IMR-90 (cell line): ENCODE results near the gene OR5T3. TPM values are rescaled to one million over a fixed set of nuclear protein-coding genes. Genes with fewer than 3 reads are reported as not detected.
"Not testable (repeated sequence)": the region's sequence is repeated elsewhere in the genome, so short reads cannot be mapped to it uniquely, and the experiment has no call there.

ENCODE experiments used
- ATAC-seq: fragments of 200-7000 bp; cut with Tn5 transposase; 2 replicates; pipeline ENCODE4 v1.9.1; 2020; ENCODE audit warnings: low read depth, mild to moderate bottlenecking, moderate library complexity
- BruUV-seq: library from RNA; stranded (reverse); fragments of 400-500 nt; replicated peaks from 2 replicates; lab custom pipeline; 2021; lab: Mats Ljungman, UMichigan
- CTCF ChIA-PET: fragments of 300-600 bp; formaldehyde crosslinking; extraction: SDS; loops from one replicate; lab custom pipeline; 2021; ENCODE audit warnings: antibody characterized with exemption; lab: Yijun Ruan, JAX
- POLR2A ChIA-PET: fragments of 300-600 bp; sonication (Branson Sonifier 250); formaldehyde crosslinking; loops from one replicate; lab custom pipeline; 2022; ENCODE audit warnings: antibody characterized with exemption; ENCODE audit not compliant: unreplicated experiment; lab: Charles Lee
- DNase-seq: peaks from one replicate; pipeline ENCODE4 v3.0.0; 2013
- H2AFZ ChIP-seq: replicated peaks from 2 replicates; pipeline ENCODE3; 2013; ENCODE audit warnings: low read length, mild to moderate bottlenecking; ENCODE audit not compliant: poor library complexity
- H2AK5ac ChIP-seq: 2 replicates; pipeline ENCODE4 v1.6.1; 2013; ENCODE audit warnings: low read depth, low read length, inconsistent platforms
- H2AK9ac ChIP-seq: replicated peaks from 2 replicates; pipeline ENCODE3; 2013; ENCODE audit warnings: mild to moderate bottlenecking, low read depth, low read length, moderate library complexity; ENCODE audit not compliant: poor library complexity
- H2BK120ac ChIP-seq: 2 replicates; pipeline ENCODE4 v1.6.1; 2013; ENCODE audit warnings: low read depth, low read length, inconsistent platforms
- H2BK15ac ChIP-seq: 3 replicates; pipeline ENCODE4 v1.6.1; 2013; ENCODE audit warnings: low read depth, low read length, inconsistent platforms
- H2BK20ac ChIP-seq: 2 replicates; pipeline ENCODE4 v1.6.1; 2013; ENCODE audit warnings: low read depth, mild to moderate bottlenecking, inconsistent platforms, low read length, moderate library complexity
- H2BK5ac ChIP-seq: 2 replicates; pipeline ENCODE4 v1.6.1; 2013; ENCODE audit warnings: mild to moderate bottlenecking, low read depth, low read length, inconsistent platforms; ENCODE audit not compliant: poor library complexity, severe bottlenecking
- H3K14ac ChIP-seq: replicated peaks from 2 replicates; pipeline ENCODE4 v1.6.1; 2013; ENCODE audit warnings: low read depth, low read length, inconsistent platforms
- H3K18ac ChIP-seq: 2 replicates; pipeline ENCODE4 v1.6.1; 2013; ENCODE audit warnings: low read depth, low read length, control low read depth
- H3K23ac ChIP-seq: 2 replicates; pipeline ENCODE4 v1.6.1; 2013; ENCODE audit warnings: low read depth, low read length, inconsistent platforms
- H3K27ac ChIP-seq: 2 replicates; pipeline ENCODE4 v1.5.1; 2013; ENCODE audit warnings: mild to moderate bottlenecking, control low read depth, low read length; ENCODE audit not compliant: insufficient read depth
- H3K27me3 ChIP-seq: 2 replicates; pipeline ENCODE4 v1.6.1; 2013; ENCODE audit warnings: low read length; ENCODE audit not compliant: control insufficient read depth, insufficient read depth
- H3K36me3 ChIP-seq: 2 replicates; pipeline ENCODE4 v1.6.1; 2013; ENCODE audit warnings: low read length, mixed read lengths; ENCODE audit not compliant: control insufficient read depth, insufficient read depth
- H3K4ac ChIP-seq: 2 replicates; pipeline ENCODE4 v1.6.1; 2013; ENCODE audit warnings: low read depth, low read length, inconsistent platforms
- H3K4me1 ChIP-seq: 2 replicates; pipeline ENCODE4 v1.6.1; 2013; ENCODE audit warnings: low read length, mixed read lengths; ENCODE audit not compliant: control insufficient read depth, insufficient read depth
- H3K4me2 ChIP-seq: 2 replicates; pipeline ENCODE4 v1.6.1; 2013; ENCODE audit warnings: low read depth, mild to moderate bottlenecking, control low read depth, low read length, moderate library complexity
- H3K4me3 ChIP-seq: 2 replicates; pipeline ENCODE4 v1.5.1; 2013; ENCODE audit warnings: low read depth, mild to moderate bottlenecking, control low read depth, low read length, moderate library complexity; ENCODE audit not compliant: insufficient read depth
- H3K56ac ChIP-seq: 2 replicates; pipeline ENCODE4 v1.6.1; 2013; ENCODE audit warnings: low read length, inconsistent platforms; ENCODE audit not compliant: insufficient read depth; ENCODE audit errors: extremely low read depth
- H3K79me1 ChIP-seq, 2 experiments: 2 replicates each; pipeline ENCODE4 v1.6.1; 2013; ENCODE audit warnings: low read length in 2 of 2, inconsistent platforms in 1 of 2, low read depth in 1 of 2
- H3K9ac ChIP-seq: 2 replicates; pipeline ENCODE4 v1.6.1; 2013; ENCODE audit warnings: low read depth, low read length, control low read depth
- H3K9me1 ChIP-seq: 2 replicates; pipeline ENCODE4 v1.6.1; 2013; ENCODE audit warnings: low read length, inconsistent platforms; ENCODE audit not compliant: insufficient read depth
- H3K9me3 ChIP-seq: 2 replicates; pipeline ENCODE4 v1.6.1; 2013; ENCODE audit warnings: low read length; ENCODE audit not compliant: control insufficient read depth, insufficient read depth
- H4K20me1 ChIP-seq: 2 replicates; pipeline ENCODE4 v1.6.1; 2013; ENCODE audit warnings: low read length, inconsistent platforms; ENCODE audit not compliant: insufficient read depth
- H4K5ac ChIP-seq: 2 replicates; pipeline ENCODE4 v1.6.1; 2013; ENCODE audit warnings: mild to moderate bottlenecking, low read depth, low read length, control low read depth
- H4K8ac ChIP-seq, 2 experiments: 2 replicates each; pipeline ENCODE4 v1.6.1; 2013; ENCODE audit warnings: low read depth in 2 of 2, low read length in 2 of 2, control low read depth in 1 of 2, inconsistent platforms in 1 of 2
- H4K91ac ChIP-seq: 2 replicates; pipeline ENCODE4 v1.6.1; 2013; ENCODE audit warnings: low read depth, low read length, inconsistent platforms; ENCODE audit not compliant: insufficient read depth
- MXI1 ChIP-seq: IDR thresholded peaks from 2 replicates; pipeline ENCODE4 v1.6.1; 2012; ENCODE audit warnings: low read depth, mild to moderate bottlenecking, low read length, moderate library complexity, borderline replicate concordance
- POLR2A ChIP-seq: IDR thresholded peaks from 2 replicates; pipeline ENCODE4 v1.6.1; 2012; ENCODE audit warnings: mild to moderate bottlenecking, low read depth, low read length
- WGBS, 2 experiments: methylation state at CpG; one replicate each; pipeline versions ENCODE4 v1.1.5 to v1.1.7; 2013; ENCODE audit warnings: missing lambda C conversion rate in 2 of 2; ENCODE audit not compliant: insufficient read length in 1 of 2; ENCODE audit errors: extremely low coverage in 2 of 2; 5-methylcytosine and 5-hydroxymethylcytosine counted together
- dilution Hi-C: fragments of 300-500 bp; cut with HindIII; formaldehyde crosslinking; loops from one replicate; pipeline ENCODE4 v1.14.3; 2018; ENCODE audit warnings: low sequenced_read_pairs; ENCODE audit not compliant: unreplicated experiment
- in situ Hi-C: fragments of 300-500 bp; cut with MboI; formaldehyde crosslinking; loops from 3 replicates; pipeline ENCODE4 v1.14.3; 2019; ENCODE audit warnings: low sequenced_read_pairs, inconsistent platforms, mixed read lengths
- intact Hi-C: fragments of 100-400 bp; cut with micrococcal nuclease; formaldehyde crosslinking; loops from 2 replicates; pipeline ENCODE4 v1.10.0; 2022
- polyA plus RNA-seq, 3 experiments: library from polyadenylated mRNA; depleted of rRNA; stranded (reverse); fragments of >200 nt; gene quantifications; 2 replicates each; pipeline ENCODE4 v1.2.3, GENCODE V29; 2012; ENCODE audit warnings: low replicate concordance in 1 of 3
- total RNA-seq: library from RNA; depleted of rRNA; stranded (reverse); fragments of >200 nt; gene quantifications from 2 replicates; pipeline ENCODE4 v1.2.3, GENCODE V29; 2012

OR5T3 gene
- total and polyA plus RNA-seq, 2 of the 4 experiments (the other 2 are of a cell fraction), result not detected

DNA sequence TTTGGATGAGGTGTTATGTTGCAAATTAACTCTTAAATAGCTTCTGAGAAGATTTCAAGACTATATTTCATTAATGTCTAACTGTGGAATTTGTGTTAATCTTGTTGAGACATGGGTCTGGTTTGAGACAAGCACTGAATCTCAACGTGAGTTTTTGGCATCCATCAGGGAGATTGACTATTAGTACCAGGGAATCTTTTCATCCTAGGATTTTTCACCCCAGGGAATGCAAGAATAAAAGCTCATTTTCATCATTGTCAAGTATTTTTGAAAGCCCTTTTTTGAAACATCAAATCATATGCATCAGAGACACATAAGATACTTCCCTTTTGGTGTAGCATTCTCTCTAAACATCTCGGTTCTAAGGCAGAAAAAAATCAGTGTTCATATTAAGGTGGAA lies 37.5 kb upstream of the OR5T3 start:
- H3K36me3 ChIP-seq, result no peaks in the 10 kb centered on the region
- H3K56ac ChIP-seq, result no peak overlapping the region
- no peak for ATAC-seq
- no peak overlapping the region for H2BK20ac ChIP-seq
- dilution Hi-C loops (no loop called here), intact Hi-C loops (no loop called here), in situ Hi-C loops (no loop called here)
- no peak overlapping the region for H2AK9ac ChIP-seq
- no peak overlapping the region for H3K4me3 ChIP-seq
- no peak overlapping the region for H3K18ac ChIP-seq
- no peaks in the 10 kb centered on the region for H3K79me1 ChIP-seq
- no peak for TF ChIP-seq POLR2A
- TF ChIP-seq MXI1, result no peak
- no peaks in the 10 kb centered on the region for H3K9me1 ChIP-seq
- no peak overlapping the region for H2BK5ac ChIP-seq
- no peaks in the 10 kb centered on the region for H3K4me1 ChIP-seq
- no peak overlapping the region for H3K14ac ChIP-seq
- no peaks in the 10 kb centered on the region; the same call in none of the 2 replicates for H3K9me3 ChIP-seq
- H4K91ac ChIP-seq, result no peak overlapping the region
- H3K27ac ChIP-seq, result no peak overlapping the region
- no peak overlapping the region for H4K8ac ChIP-seq
- H3K27me3 ChIP-seq, result no peaks in the 10 kb centered on the region
- no peaks in the 10 kb centered on the region for H4K20me1 ChIP-seq
- H4K5ac ChIP-seq, result no peak overlapping the region
- WGBS, 2 experiments, result no CpG with 5 or more reads among the region's 2 CpGs
- no peak overlapping the region for H2BK120ac ChIP-seq
- ChIA-PET POLR2A (no interaction called here), CTCF (no interaction called here)
- H2BK15ac ChIP-seq, result no peak overlapping the region
- H3K4me2 ChIP-seq, result no peak overlapping the region
- no TSS peak for BruUV-seq
- H3K4ac ChIP-seq, result no peak overlapping the region
- H2AFZ ChIP-seq, result no peak overlapping the region
- H3K9ac ChIP-seq, result no peak overlapping the region
- H2AK5ac ChIP-seq, result no peak overlapping the region
- no peak for DNase-seq
- H3K23ac ChIP-seq, result no peak overlapping the region

DNA sequence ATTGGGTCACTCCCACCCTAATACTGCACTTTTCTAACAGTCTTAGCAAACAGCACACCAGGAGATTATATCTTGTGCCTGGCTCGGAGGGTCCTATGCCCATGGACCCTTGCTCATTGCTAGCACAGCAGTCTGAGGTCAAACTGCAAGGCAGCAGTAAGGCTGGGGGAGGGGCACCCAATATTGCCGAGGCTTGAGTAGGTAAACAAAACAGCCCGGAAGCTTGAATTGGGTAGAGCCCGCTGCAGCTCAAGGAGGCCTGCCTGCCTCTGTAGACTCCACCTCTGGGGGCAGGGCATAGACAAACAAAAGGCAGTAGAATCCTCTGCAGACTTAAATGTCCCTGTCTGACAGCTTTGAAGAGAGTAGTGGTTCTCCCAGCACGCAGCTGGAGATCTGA lies 32.3 kb upstream of the OR5T3 start:
- H3K4ac ChIP-seq, H3K9me1 ChIP-seq, DNase-seq, H3K27ac ChIP-seq, BruUV-seq, H3K4me3 ChIP-seq, H3K79me1 ChIP-seq, H2AK9ac ChIP-seq, H3K4me1 ChIP-seq, H3K9me3 ChIP-seq, H4K91ac ChIP-seq, H2BK15ac ChIP-seq, H3K9ac ChIP-seq, H2BK120ac ChIP-seq, POLR2A ChIA-PET, CTCF ChIA-PET, H2BK5ac ChIP-seq, H3K27me3 ChIP-seq, in situ Hi-C loops, H3K23ac ChIP-seq, ATAC-seq, H3K56ac ChIP-seq, dilution Hi-C loops, H3K4me2 ChIP-seq, H2BK20ac ChIP-seq, H2AK5ac ChIP-seq, H3K36me3 ChIP-seq, H2AFZ ChIP-seq, H4K8ac ChIP-seq, H3K18ac ChIP-seq, intact Hi-C loops, H4K20me1 ChIP-seq, H3K14ac ChIP-seq, H4K5ac ChIP-seq: not testable (repeated sequence)
- WGBS, 2 experiments, result no CpG with 5 or more reads among the region's 5 CpGs
